Activated CD4-positive, alpha-beta T cell treated with anti-CD3 and anti-CD28 coated beads, Interleukin-2, amount 10 ng/mL, durations not matched to agents 24 days and 14 days (primary cell): Measurements from ENCODE around the gene ALDH16A1. TPM values are rescaled to one million over a fixed set of nuclear protein-coding genes. Genes with fewer than 3 reads are reported as not detected.

ENCODE experiments used
- DNase-seq: peaks from one replicate; pipeline ENCODE4 v3.0.0; 2022
- H3K27ac Mint-ChIP-seq: one replicate; pipeline ENCODE4 v1.8.0; 2022; ENCODE audit warnings: mild to moderate bottlenecking, mixed read lengths
- H3K27me3 Mint-ChIP-seq: one replicate; pipeline ENCODE4 v1.8.0; 2022; ENCODE audit warnings: mixed read lengths
- H3K36me3 Mint-ChIP-seq: one replicate; pipeline ENCODE4 v1.8.0; 2022; ENCODE audit warnings: low read depth, mild to moderate bottlenecking, mixed read lengths
- H3K4me1 Mint-ChIP-seq: one replicate; pipeline ENCODE4 v1.8.0; 2021; ENCODE audit warnings: mixed read lengths
- H3K4me3 Mint-ChIP-seq: one replicate; pipeline ENCODE4 v1.8.0; 2022; ENCODE audit warnings: mild to moderate bottlenecking, moderate library complexity, mixed read lengths
- H3K9me3 Mint-ChIP-seq: one replicate; pipeline ENCODE4 v1.8.0; 2021; ENCODE audit warnings: mixed read lengths
- intact Hi-C: fragments of 100-400 bp; cut with micrococcal nuclease; formaldehyde crosslinking; loops from one replicate; pipeline ENCODE4 v1.15.1; 2023
- total RNA-seq: library from RNA; stranded (reverse); gene quantifications from 2 replicates; pipeline ENCODE4 v1.2.3, GENCODE V29; 2022

The ALDH16A1 gene
- total RNA-seq, 1 donor from 2014 or later, result 27.2 TPM

GRCh38 chr19:49418511-49418910 is 34.5 kb upstream of the ALDH16A1 start:
- Mint-ChIP-seq H3K27me3 (peaks cover 59% of the 10 kb centered on the region), H3K27ac (no peak overlapping the region)

GRCh38 chr19:49419173-49419572 is 33.9 kb upstream of the ALDH16A1 start:
- DNase-seq, result no peak
- no peaks in the 10 kb centered on the region for H3K36me3 Mint-ChIP-seq
- no peaks in the 10 kb centered on the region for H3K9me3 Mint-ChIP-seq
- H3K27ac Mint-ChIP-seq, result no peak overlapping the region
- H3K4me3 Mint-ChIP-seq, result no peak overlapping the region
- peaks cover 33% of the 10 kb centered on the region for H3K4me1 Mint-ChIP-seq
- intact Hi-C loops, result no loop called here
- peaks cover 65% of the 10 kb centered on the region for H3K27me3 Mint-ChIP-seq

More at GRCh38 chr19:49418511-49418910, 34.5 kb upstream of the ALDH16A1 start:
- H3K4me3 Mint-ChIP-seq, result no peak overlapping the region
- peaks cover 27% of the 10 kb centered on the region for H3K4me1 Mint-ChIP-seq
- DNase-seq, result no peak
- H3K9me3 Mint-ChIP-seq, result no peaks in the 10 kb centered on the region
- intact Hi-C loops, result no loop called here
- no peaks in the 10 kb centered on the region for H3K36me3 Mint-ChIP-seq

- Mint-ChIP-seq H3K4me3 (peak overlapping the region; percentile 14), H3K36me3 (no peaks in the 10 kb centered on the region), H3K9me3 (no peaks in the 10 kb centered on the region), H3K27me3 (peaks cover 75% of the 10 kb centered on the region), H3K27ac (no peak overlapping the region), H3K4me1 (peaks cover 34% of the 10 kb centered on the region)
- no peak for DNase-seq
- intact Hi-C loops, result loop anchor here (2.0 kb wide), 1 partner anchor 23 kb away; no protein-coding TSS in a partner anchor
These were observed 32.8 kb upstream of the ALDH16A1 start for GRCh38 chr19:49420227-49420626.

DNA sequence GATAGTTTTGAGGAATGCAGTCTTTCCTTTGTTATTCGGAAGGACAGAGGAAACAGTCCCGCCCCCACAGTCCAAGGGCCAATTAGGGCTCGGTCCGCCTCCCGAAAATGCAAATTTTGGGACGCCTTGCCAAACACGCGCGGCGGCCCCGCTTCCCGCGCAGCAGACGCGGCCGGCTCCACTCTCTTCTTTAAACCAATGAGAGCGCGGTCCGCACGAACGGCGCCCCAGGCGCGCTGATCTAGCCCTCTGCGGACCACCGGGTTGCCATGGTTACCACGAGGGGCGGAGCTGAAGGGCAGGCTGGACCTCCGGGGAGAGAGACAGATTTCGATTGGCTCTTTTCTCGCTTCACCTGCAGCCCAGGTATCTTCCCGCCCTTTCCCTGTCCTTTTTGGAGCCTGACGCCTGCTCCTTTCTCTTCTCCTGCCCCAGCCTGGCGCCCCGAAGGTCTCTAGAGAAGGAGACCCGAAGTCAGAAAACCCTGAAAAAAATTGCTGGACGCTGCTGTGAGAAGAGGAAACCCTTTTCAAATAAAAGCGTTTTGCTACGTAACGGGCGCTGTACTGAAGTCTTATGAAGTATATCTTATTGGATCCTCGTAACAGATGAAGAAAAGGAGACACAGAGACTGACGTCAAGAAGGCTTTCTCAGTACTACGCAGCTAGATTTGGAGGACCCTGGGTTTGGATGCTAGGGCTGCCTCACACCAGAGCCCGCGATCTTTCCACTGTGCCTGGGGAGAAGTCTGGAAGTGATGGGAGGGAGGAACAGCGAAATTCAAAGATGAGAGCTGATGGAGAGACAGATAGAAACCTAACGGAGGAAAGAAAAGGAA is 31.8 kb upstream of the ALDH16A1 start:
- H3K9me3 Mint-ChIP-seq, result no peaks in the 10 kb centered on the region
- H3K4me3 Mint-ChIP-seq, result peak overlapping the region; percentile 62
- H3K4me1 Mint-ChIP-seq, result peaks cover 38% of the 10 kb centered on the region
- intact Hi-C loops, result loop anchor here (2.0 kb wide), 1 partner anchor 22 kb away; no protein-coding TSS in a partner anchor
- DNase-seq, result peak; percentile 88
- H3K27ac Mint-ChIP-seq, result peak overlapping the region; percentile 42
- H3K27me3 Mint-ChIP-seq, result peaks cover 83% of the 10 kb centered on the region
- H3K36me3 Mint-ChIP-seq, result no peaks in the 10 kb centered on the region

DNA sequence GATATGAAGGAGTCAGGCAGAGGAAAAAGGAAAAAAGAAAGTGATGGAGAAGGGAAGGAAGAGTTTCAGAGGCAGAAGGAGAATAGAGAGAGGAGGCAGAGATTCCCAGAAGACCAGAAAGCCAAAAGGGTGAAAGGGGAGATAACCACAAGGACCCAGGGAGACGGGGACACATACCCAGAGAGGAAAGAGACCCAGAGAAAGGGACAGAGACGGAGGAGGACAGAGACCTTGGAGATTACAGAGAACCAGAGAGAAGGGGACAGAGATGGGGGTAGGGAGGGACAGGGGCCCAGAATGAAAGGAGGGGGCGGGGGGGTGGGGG is 31.2 kb upstream of the ALDH16A1 start:
- Mint-ChIP-seq H3K27me3 (peaks cover 85% of the 10 kb centered on the region), H3K4me3 (peak overlapping the region; percentile 62), H3K4me1 (peaks cover 43% of the 10 kb centered on the region), H3K36me3 (no peaks in the 10 kb centered on the region), H3K27ac (no peak overlapping the region), H3K9me3 (no peaks in the 10 kb centered on the region)
- intact Hi-C loops, result loop anchor here (2.0 kb wide), 3 partner anchors 13 to 29 kb away; no protein-coding TSS in a partner anchor
- DNase-seq, result no peak

DNA sequence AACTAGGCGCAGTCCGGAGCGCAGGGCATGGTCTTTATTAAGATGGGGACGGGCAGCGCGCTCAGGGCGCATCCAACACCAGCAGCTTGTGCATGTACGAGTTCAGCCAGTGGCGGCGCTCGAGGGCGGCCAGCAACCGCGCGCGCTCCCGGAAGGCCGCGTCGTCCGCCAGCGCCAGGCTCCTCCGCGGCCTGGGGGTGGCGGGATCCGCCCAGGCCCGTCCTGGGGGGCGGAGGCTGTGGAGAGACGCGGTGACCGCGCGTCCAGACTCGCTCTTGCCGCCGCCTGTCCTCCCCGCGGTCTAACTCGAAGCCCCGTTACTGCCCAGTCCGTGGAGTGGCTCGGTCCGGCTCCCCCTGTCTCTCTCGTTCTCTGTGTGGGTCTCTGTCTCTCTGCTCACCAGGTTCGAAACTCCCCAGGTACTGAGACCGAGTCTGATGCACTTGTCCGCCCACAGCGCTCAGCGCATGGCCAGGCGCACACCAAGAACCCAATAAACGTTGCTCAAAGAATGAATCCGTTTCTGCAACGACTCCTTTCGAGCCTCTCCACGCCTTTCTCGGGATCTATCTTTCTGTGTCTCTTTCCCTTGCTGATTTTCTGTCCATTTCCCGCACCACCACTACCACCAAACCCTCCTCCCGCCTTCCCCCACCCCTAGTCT is 30.5 kb upstream of the ALDH16A1 start:
- no peaks in the 10 kb centered on the region for H3K36me3 Mint-ChIP-seq
- DNase-seq, result peak; percentile 93
- H3K27me3 Mint-ChIP-seq, result peaks cover 88% of the 10 kb centered on the region
- H3K27ac Mint-ChIP-seq, result peak overlapping the region; percentile 67
- intact Hi-C loops, result loop anchor here (2.0 kb wide), 2 partner anchors 14 to 30 kb away; no protein-coding TSS in a partner anchor
- H3K9me3 Mint-ChIP-seq, result no peaks in the 10 kb centered on the region
- peak overlapping the region; percentile 86 for H3K4me3 Mint-ChIP-seq
- H3K4me1 Mint-ChIP-seq, result peaks cover 48% of the 10 kb centered on the region

GRCh38 chr19:49423071-49423984 is 29.7 kb upstream of the ALDH16A1 start, which contains the start of gene PTH2:
Gene PTH2 (minus strand): TSS chr19:49423441. CDS start chr19:49423339, 102 bp downstream.
- intact Hi-C loops, result loop anchor here (2.0 kb wide), 2 partner anchors 15 to 31 kb away; no protein-coding TSS in a partner anchor
- no peaks in the 10 kb centered on the region for H3K36me3 Mint-ChIP-seq
- H3K27ac Mint-ChIP-seq, result peak within 1 kb of the TSS; percentile 67
- H3K4me3 Mint-ChIP-seq, result peak within 1 kb of the TSS; percentile 86
- H3K4me1 Mint-ChIP-seq, result peaks cover 55% of the 10 kb centered on the region
- peaks cover 89% of the 10 kb centered on the region for H3K27me3 Mint-ChIP-seq
- DNase-seq, result no peak
- H3K9me3 Mint-ChIP-seq, result no peaks in the 10 kb centered on the region

DNA sequence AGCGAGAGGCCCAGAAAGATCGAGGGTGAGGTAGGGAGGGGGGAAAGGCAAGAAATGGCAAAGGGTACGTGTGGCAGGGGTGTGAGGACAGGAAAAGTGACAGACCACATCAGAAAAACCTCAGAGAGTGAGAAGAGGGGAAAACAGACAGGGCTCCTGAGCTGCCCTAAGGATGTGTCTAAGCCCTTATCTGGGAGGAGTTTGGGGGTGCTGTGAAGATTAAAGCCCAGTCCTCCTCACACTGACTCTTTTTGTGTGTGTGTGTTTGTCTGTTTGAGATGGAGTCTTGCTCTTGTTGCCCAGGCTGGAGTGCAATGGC is 29.1 kb upstream of the ALDH16A1 start:
- Mint-ChIP-seq H3K4me3 (peak overlapping the region; percentile 51), H3K4me1 (peaks cover 58% of the 10 kb centered on the region), H3K36me3 (no peaks in the 10 kb centered on the region), H3K27me3 (peaks cover 90% of the 10 kb centered on the region), H3K27ac (peak overlapping the region; percentile 17), H3K9me3 (no peaks in the 10 kb centered on the region)
- intact Hi-C loops, result loop anchor here (2.0 kb wide), 2 partner anchors 15 to 31 kb away; no protein-coding TSS in a partner anchor
- peak; percentile 76 for DNase-seq

DNA sequence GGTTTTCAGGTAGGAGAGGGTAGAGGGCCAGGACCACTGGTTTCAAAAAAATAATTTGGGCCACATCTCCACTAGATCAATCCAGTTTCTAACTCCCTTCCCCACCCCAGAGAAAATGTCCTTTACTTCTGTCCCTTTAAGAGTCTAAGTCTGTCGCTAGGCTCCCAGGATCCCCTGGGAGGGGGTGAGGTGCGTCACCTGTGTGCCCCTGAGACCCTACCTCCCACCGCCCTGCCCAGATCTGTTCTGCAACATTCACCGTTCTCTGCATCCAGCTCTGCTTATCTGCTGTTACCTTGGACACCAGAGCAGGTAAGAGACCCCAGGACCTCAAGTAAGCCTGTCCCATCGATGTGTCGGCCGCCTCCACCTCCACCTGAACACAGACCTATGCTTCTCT is 27.8 kb upstream of the ALDH16A1 start, which contains the start of gene GFY:
Gene GFY (plus strand): TSS at position 211 of the 400 bp plus-strand sequence. CDS start 1,043 bp downstream, outside the sequence.
- Mint-ChIP-seq H3K9me3 (no peaks in the 10 kb centered on the region), H3K27ac (peak within 1 kb of the TSS; percentile 21), H3K4me1 (peaks cover 63% of the 10 kb centered on the region), H3K4me3 (no peak within 1 kb of the TSS), H3K36me3 (no peaks in the 10 kb centered on the region), H3K27me3 (peaks cover 90% of the 10 kb centered on the region)
- intact Hi-C loops, result no loop called here
- DNase-seq, result no peak

GRCh38 chr19:49425922-49426592 is 27.0 kb upstream of the ALDH16A1 start:
- Mint-ChIP-seq H3K27ac (peak overlapping the region; percentile 21), H3K36me3 (no peaks in the 10 kb centered on the region), H3K9me3 (no peaks in the 10 kb centered on the region), H3K27me3 (peaks cover 88% of the 10 kb centered on the region), H3K4me1 (peaks cover 62% of the 10 kb centered on the region), H3K4me3 (no peak overlapping the region)
- intact Hi-C loops, result no loop called here
- peak; percentile 79 for DNase-seq

- H3K4me3 Mint-ChIP-seq, result no peak overlapping the region
- no peak overlapping the region for H3K27ac Mint-ChIP-seq
- no peaks in the 10 kb centered on the region for H3K36me3 Mint-ChIP-seq
- DNase-seq, result no peak
- H3K9me3 Mint-ChIP-seq, result no peaks in the 10 kb centered on the region
- intact Hi-C loops, result no loop called here
- peaks cover 58% of the 10 kb centered on the region for H3K4me1 Mint-ChIP-seq
- peaks cover 84% of the 10 kb centered on the region for H3K27me3 Mint-ChIP-seq
These were observed 25.7 kb upstream of the ALDH16A1 start for GRCh38 chr19:49427339-49427738.

DNA sequence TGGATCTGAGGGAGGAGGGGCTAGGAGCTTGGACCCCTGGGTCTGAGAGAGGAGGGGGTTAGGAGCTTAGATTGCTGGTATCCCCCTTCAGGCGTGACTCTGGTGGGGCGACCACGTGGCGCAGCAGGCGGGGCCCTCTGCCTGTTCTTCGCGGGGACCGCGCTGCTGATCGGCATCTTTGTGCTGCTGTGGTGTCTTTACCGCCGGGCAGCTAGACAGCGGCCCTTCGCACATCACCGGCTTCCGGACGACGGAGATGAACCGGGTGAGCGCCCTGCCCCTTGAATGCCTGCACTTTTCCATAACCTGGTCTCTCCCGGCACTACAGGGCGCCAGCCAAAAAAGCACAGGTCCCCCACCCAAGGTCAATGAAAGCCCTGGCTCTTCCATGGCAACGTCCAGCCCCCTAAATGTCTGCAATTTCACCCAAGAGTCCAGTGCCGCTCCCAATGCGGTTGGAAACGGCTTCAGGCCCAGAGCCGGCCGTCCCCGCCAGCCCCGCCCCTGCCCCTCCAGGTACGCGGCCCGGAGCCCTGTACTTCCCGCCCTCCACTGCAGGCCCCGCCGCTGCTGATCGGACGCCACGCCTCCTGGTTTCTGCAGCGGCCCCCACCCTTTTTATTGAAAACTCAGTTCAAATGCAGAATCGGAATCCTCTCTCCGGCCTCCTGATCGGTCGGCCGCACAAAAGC is 25.0 kb upstream of the ALDH16A1 start:
- peak; percentile 79 for DNase-seq
- H3K27me3 Mint-ChIP-seq, result peaks cover 84% of the 10 kb centered on the region
- H3K36me3 Mint-ChIP-seq, result no peaks in the 10 kb centered on the region
- intact Hi-C loops, result no loop called here
- H3K4me3 Mint-ChIP-seq, result peak overlapping the region; percentile 58
- H3K27ac Mint-ChIP-seq, result no peak overlapping the region
- H3K4me1 Mint-ChIP-seq, result peaks cover 53% of the 10 kb centered on the region
- no peaks in the 10 kb centered on the region for H3K9me3 Mint-ChIP-seq
